Loucy (cell line): ENCODE measurements around the gene ABCC6.

Experiments
- EZH2phosphoT487 ChIP-seq: fragments of 200-600 bp; IDR thresholded peaks from 2 replicates; pipeline ENCODE4 v1.6.1; 2018; ENCODE audit warnings: antibody characterized with exemption, mild to moderate bottlenecking, moderate library complexity, borderline replicate concordance
- TF ChIP-seq, protein P1 (sequence below): fragments of 200-600 bp; sonication (generic); conservative IDR thresholded peaks from 2 replicates; pipeline ENCODE4 v1.5.1; 2014; ENCODE audit warnings: mild to moderate bottlenecking, antibody characterized with exemption, low read length

DNA sequence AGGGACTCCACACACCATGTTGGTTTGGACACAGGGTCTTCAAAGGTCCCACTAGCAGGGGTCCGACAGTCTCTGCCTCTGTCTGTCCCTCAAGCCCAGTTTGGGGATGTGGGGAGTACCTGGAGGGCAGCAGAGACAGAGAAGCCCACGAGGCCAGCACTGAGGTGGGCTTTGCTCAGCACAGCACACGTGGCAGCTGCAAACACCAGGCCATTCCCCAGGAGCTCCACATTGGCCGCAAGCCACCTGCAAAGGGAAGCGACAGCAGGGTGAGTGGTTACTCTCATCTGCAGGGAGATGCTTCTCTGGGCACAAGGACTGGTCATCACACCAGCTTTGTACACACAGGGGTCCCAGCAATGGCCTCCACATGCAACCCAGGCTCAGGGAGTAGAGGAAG is 62.0 kb downstream of the ABCC6 start:
- TF ChIP-seq, protein P1, sequence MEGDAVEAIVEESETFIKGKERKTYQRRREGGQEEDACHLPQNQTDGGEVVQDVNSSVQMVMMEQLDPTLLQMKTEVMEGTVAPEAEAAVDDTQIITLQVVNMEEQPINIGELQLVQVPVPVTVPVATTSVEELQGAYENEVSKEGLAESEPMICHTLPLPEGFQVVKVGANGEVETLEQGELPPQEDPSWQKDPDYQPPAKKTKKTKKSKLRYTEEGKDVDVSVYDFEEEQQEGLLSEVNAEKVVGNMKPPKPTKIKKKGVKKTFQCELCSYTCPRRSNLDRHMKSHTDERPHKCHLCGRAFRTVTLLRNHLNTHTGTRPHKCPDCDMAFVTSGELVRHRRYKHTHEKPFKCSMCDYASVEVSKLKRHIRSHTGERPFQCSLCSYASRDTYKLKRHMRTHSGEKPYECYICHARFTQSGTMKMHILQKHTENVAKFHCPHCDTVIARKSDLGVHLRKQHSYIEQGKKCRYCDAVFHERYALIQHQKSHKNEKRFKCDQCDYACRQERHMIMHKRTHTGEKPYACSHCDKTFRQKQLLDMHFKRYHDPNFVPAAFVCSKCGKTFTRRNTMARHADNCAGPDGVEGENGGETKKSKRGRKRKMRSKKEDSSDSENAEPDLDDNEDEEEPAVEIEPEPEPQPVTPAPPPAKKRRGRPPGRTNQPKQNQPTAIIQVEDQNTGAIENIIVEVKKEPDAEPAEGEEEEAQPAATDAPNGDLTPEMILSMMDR, result no peak
- TF ChIP-seq EZH2phosphoT487, result no peak
